C4-2B (cell line): ENCODE results near the gene ZNF230.
A peak's percentile ranks its signal among the peaks of the same experiment; 100 is the strongest.

Experiments used
- H3K27ac ChIP-seq: fragments of 450-650 bp; 2 replicates; pipeline ENCODE4 v1.5.1; 2017
- ZFX ChIP-seq: fragments of 450-650 bp; IDR thresholded peaks from 2 replicates; pipeline ENCODE4 v1.6.1; 2017
- TF ChIP-seq, protein P1 (sequence below): fragments of 450-650 bp; conservative IDR thresholded peaks from 2 replicates; pipeline ENCODE4 v1.5.1; 2017; ENCODE audit warnings: mild to moderate bottlenecking

The ZNF230 gene

DNA sequence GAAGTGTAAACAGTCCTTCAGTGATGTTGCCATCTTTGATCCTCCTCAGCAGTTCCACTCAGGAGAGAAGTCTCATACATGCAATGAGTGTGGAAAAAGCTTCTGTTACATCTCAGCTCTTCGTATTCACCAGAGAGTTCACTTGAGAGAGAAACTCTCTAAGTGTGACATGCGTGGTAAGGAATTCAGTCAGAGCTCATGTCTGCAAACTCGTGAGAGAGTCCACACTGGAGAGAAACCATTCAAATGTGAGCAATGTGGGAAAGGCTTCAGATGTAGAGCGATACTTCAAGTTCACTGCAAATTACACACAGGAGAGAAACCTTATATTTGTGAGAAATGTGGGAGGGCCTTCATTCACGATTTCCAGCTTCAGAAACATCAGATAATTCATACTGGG lies 7.7 kb downstream of the ZNF230 start:
- no peak overlapping the region for H3K27ac ChIP-seq

DNA sequence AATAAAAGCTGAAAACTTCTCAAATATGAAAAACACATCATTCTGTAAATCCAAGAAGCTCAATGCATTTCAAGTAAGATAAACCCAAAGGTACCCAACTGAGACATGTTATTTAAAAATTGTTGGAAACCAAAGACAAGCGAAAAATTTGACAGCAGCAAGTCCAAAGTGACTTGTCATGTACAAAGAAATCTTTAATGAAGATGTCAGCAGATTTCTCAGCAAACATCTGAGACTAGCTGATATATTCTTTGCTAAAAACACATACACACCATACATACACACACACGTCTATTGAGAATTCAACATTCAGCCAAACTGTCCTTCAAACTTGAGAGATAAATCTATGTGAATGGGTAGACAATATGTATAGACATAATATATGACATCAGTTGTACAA lies 16.7 kb downstream of the ZNF230 start:
- TF ChIP-seq, protein P1, sequence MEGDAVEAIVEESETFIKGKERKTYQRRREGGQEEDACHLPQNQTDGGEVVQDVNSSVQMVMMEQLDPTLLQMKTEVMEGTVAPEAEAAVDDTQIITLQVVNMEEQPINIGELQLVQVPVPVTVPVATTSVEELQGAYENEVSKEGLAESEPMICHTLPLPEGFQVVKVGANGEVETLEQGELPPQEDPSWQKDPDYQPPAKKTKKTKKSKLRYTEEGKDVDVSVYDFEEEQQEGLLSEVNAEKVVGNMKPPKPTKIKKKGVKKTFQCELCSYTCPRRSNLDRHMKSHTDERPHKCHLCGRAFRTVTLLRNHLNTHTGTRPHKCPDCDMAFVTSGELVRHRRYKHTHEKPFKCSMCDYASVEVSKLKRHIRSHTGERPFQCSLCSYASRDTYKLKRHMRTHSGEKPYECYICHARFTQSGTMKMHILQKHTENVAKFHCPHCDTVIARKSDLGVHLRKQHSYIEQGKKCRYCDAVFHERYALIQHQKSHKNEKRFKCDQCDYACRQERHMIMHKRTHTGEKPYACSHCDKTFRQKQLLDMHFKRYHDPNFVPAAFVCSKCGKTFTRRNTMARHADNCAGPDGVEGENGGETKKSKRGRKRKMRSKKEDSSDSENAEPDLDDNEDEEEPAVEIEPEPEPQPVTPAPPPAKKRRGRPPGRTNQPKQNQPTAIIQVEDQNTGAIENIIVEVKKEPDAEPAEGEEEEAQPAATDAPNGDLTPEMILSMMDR, result no peak
- no peak for TF ChIP-seq ZFX

More for the DNA sequence above, 7.7 kb downstream of the ZNF230 start:
- TF ChIP-seq, protein P1, result no peak
- TF ChIP-seq ZFX, result no peak

DNA sequence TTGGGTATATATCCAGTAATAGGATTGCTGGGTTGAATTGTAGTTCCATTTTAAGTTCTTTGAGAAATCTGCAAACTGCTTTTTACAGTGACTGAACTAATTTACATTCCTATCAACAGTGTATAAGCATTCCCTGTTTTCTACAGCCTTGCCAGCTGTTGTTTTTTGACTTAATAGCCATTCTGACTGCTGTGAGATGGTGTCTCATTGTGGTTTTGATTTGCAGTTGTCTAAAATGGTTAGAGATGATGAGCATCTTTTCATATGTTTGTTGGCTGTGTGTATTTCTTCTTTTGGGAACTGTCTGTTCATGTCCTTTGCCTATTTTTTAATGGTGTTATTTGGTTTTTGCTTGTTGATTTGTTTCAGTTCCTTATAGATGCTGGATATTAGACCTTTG lies 18.5 kb downstream of the ZNF230 start:
- H3K27ac ChIP-seq, result no peak overlapping the region
- TF ChIP-seq, protein P1, result no peak
- no peak for TF ChIP-seq ZFX

More for the DNA sequence above, 16.7 kb downstream of the ZNF230 start:
- H3K27ac ChIP-seq, result no peak overlapping the region

DNA sequence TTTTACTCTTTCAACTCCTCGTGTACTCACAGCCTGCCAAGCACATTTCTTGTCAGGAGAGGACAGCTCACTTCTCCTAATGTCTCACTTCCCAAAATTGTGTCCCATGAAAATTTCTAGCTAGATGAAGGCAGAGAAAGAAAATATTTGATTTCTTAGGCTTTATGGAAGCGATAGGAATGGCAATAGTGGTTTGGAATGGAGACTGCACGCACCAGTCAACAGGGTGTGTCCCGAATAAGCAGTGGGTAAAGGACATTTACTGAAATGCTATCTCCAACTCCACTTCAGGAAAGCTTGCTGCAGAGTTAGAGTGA lies 22.1 kb downstream of the ZNF230 start:
- TF ChIP-seq ZFX, result no peak
- TF ChIP-seq, protein P1, result no peak
- H3K27ac ChIP-seq, result peak overlapping the region; percentile 66

DNA sequence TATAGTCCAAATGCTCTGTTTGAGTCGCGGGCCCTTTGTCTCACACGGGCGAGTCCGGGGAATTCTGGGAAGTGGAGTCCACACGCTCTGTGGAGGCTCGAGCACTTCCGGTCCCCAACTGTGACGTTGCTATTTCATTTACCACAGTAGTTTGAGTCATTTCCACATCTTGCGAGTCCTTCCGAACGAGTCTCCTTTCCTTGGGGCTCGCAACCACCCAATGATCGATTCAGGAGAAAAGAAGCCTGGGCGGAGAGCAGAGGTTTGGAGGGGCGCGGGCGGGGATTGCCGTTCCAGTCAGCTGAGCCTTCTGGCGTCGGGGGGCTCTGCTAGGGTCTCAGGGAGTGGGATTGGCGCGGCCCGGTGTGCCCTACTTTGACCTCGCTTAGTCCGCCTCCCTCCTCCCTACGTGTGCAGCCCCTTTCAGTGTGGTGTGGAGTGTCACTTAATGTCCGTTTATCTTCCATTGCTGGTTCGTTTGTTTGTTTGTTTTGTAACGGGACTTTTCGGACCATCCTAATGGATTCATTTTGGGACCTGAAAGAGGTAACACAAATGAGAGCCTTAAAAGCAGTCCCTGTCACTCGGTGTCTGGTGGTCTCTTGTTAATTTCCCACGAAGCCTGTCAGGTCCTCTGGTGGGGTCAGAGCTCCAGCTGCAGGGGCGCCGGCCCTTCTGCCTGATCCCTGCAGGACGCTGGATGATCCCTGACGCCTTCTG lies 22.6 kb downstream of the ZNF230 start, which contains the start of gene ZNF222:
Gene ZNF222, plus strand, starts transcription at position 163 of the 720 bp plus-strand sequence. Its CDS starts 58 bp downstream, at position 221.
- TF ChIP-seq, protein P1, result no peak
- TF ChIP-seq ZFX, result no peak
- H3K27ac ChIP-seq, result peak within 1 kb of the TSS; percentile 66

DNA sequence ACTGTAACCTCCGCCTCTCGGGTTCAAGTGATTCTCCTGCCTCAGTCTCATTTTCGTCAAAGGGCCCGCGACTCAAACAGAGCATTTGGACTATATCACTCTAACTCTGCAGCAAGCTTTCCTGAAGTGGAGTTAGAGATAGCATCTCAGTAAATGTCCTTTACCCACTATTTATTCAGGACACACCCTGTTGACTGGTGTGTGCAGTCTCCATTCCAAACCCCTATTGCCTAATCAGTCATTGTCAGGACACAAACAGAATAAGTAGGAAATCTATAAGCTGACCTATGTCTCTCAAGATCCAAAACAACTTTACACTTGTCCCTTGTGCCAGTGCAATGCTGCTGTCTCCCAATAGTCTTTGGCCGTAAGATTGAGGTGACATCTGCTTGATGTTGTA lies 23.9 kb downstream of the ZNF230 start:
- no peak overlapping the region for H3K27ac ChIP-seq
- no peak for TF ChIP-seq ZFX
- TF ChIP-seq, protein P1, result no peak

DNA sequence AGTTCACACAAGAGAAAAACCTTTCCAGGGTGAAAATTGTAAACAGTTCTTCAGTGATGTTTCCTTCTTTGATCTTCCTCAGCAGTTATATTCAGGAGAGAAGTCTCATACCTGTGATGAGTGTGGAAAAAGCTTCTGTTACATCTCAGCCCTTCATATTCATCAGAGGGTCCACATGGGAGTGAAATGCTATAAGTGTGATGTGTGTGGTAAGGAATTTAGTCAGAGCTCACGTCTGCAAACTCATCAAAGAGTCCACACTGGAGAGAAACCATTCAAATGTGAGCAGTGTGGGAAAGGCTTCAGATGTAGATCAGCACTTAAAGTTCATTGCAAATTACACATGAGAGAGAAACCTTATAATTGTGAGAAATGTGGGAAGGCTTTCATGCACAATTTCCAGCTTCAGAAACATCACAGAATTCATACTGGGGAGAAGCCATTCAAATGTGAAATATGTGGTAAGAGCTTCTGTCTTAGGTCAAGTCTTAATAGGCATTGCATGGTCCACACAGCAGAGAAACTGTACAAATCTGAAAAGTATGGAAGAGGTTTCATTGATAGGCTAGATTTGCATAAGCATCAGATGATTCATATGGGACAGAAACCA lies 29.3 kb downstream of the ZNF230 start:
- no peak overlapping the region for H3K27ac ChIP-seq
- TF ChIP-seq, protein P1, result no peak
- no peak for TF ChIP-seq ZFX
